Osteocyte (in vitro differentiated cells): ENCODE data around the gene NSD1. TPM values are rescaled to one million over a fixed set of nuclear protein-coding genes. Genes with fewer than 3 reads are reported as not detected.

Experiments used
- DNase-seq: peaks from one replicate; pipeline ENCODE4 v3.0.0; 2021; ENCODE audit warnings: mixed read lengths; ENCODE audit not compliant: unreplicated experiment; ENCODE audit errors: extremely low spot score
- H3K27ac Mint-ChIP-seq: one replicate; pipeline ENCODE4 v1.8.0; 2021; ENCODE audit warnings: mild to moderate bottlenecking, mixed read lengths; ENCODE audit not compliant: unreplicated experiment
- H3K27me3 Mint-ChIP-seq: one replicate; pipeline ENCODE4 v1.8.0; 2021; ENCODE audit warnings: mixed read lengths; ENCODE audit not compliant: unreplicated experiment
- H3K36me3 Mint-ChIP-seq: one replicate; pipeline ENCODE4 v1.8.0; 2021; ENCODE audit warnings: mixed read lengths; ENCODE audit not compliant: unreplicated experiment
- H3K4me1 Mint-ChIP-seq: one replicate; pipeline ENCODE4 v1.8.0; 2021; ENCODE audit warnings: mixed read lengths; ENCODE audit not compliant: unreplicated experiment
- H3K4me3 Mint-ChIP-seq: one replicate; pipeline ENCODE4 v1.8.0; 2021; ENCODE audit warnings: mild to moderate bottlenecking, moderate library complexity, mixed read lengths; ENCODE audit not compliant: unreplicated experiment
- H3K9me3 Mint-ChIP-seq: one replicate; pipeline ENCODE4 v1.8.0; 2021; ENCODE audit warnings: mixed read lengths; ENCODE audit not compliant: unreplicated experiment
- total RNA-seq: library from RNA; stranded (reverse); gene quantifications from 2 replicates; pipeline ENCODE4 v1.2.1, GENCODE V29; 2021
- TF ChIP-seq, protein P1 (sequence below): fragments of 200-600 bp; sonication (generic); IDR thresholded peaks from 2 replicates; pipeline ENCODE4 v1.5.0; 2021; ENCODE audit warnings: antibody characterized with exemption, mild to moderate bottlenecking, moderate library complexity

Gene NSD1
- total RNA-seq, 1 donor from 2014 or later = 74.7 TPM

DNA sequence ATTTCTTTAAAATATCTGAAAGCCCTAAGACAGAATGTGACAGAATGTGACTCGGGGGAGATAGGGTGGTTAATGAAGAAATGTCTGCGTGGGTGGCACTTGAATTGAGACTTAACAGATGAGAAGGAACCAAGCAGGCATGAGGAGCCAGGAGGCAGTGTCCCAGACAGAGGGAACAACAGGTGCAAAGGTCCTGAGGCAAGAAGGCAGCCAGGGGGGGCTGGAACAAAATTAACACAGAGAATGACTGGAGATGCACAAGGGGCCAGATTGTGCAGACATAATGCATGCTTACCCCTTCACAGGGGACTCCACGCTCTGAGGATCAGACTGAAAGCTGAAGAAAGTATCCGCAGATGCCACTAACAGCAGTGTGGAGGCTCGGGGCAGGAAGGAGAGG lies 216.2 kb downstream of the NSD1 start:
- Mint-ChIP-seq H3K9me3 (no peaks in the 10 kb centered on the region), H3K4me3 (peak overlapping the region; percentile 98)

More for the DNA sequence above, 216.2 kb downstream of the NSD1 start:
- no peaks in the 10 kb centered on the region for H3K36me3 Mint-ChIP-seq
- H3K27me3 Mint-ChIP-seq = peaks cover 3% of the 10 kb centered on the region
- peak overlapping the region; percentile 49 for H3K27ac Mint-ChIP-seq
- DNase-seq = no peak
- TF ChIP-seq, protein P1, sequence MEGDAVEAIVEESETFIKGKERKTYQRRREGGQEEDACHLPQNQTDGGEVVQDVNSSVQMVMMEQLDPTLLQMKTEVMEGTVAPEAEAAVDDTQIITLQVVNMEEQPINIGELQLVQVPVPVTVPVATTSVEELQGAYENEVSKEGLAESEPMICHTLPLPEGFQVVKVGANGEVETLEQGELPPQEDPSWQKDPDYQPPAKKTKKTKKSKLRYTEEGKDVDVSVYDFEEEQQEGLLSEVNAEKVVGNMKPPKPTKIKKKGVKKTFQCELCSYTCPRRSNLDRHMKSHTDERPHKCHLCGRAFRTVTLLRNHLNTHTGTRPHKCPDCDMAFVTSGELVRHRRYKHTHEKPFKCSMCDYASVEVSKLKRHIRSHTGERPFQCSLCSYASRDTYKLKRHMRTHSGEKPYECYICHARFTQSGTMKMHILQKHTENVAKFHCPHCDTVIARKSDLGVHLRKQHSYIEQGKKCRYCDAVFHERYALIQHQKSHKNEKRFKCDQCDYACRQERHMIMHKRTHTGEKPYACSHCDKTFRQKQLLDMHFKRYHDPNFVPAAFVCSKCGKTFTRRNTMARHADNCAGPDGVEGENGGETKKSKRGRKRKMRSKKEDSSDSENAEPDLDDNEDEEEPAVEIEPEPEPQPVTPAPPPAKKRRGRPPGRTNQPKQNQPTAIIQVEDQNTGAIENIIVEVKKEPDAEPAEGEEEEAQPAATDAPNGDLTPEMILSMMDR = no peak
- H3K4me1 Mint-ChIP-seq = peaks cover 28% of the 10 kb centered on the region

Other genes with a start within 250 kb of the NSD1 start
- not detected in 2 replicates for gene HK3, start 234.4 kb upstream of the NSD1 start, total RNA-seq
- gene UIMC1, start 127.0 kb upstream of the NSD1 start, total RNA-seq = 32.9 and 48.7 TPM in 2 replicates
- 26.4 and 26.9 TPM in 2 replicates for gene ZNF346, start 111.1 kb upstream of the NSD1 start, total RNA-seq
- 1.1 and 1.7 TPM in 2 replicates for gene FGFR4, start 46.9 kb upstream of the NSD1 start, total RNA-seq
- 47.8 and 49.5 TPM in 2 replicates for gene RAB24, start 169.9 kb downstream of the NSD1 start, total RNA-seq
- gene PRELID1, start 170.0 kb downstream of the NSD1 start, total RNA-seq = 98.8 and 102 TPM in 2 replicates
- gene MXD3, start 178.1 kb downstream of the NSD1 start, total RNA-seq = 10.7 and 11.1 TPM in 2 replicates
- 102 and 109 TPM in 2 replicates for gene LMAN2, start 217.9 kb downstream of the NSD1 start, total RNA-seq
- gene RGS14, start 224.2 kb downstream of the NSD1 start, total RNA-seq = 6.2 and 7.4 TPM in 2 replicates